Endothelial cell of umbilical vein (primary cell): Measurements from ENCODE around the gene RNF224. TPM values are rescaled to one million over a fixed set of nuclear protein-coding genes. Genes with fewer than 3 reads are reported as not detected.

Experiments used
- BruUV-seq: library from RNA; stranded (reverse); fragments of 400-500 nt; replicated peaks from 2 replicates; lab custom pipeline; 2021; lab: Mats Ljungman, UMichigan
- CTCF ChIA-PET: fragments of 300-600, 350-600 bp; sonication (Branson Sonifier 250); formaldehyde crosslinking; loops from one replicate; lab custom pipeline; 2021; ENCODE audit warnings: antibody characterized with exemption, inconsistent platforms; lab: Charles Lee
- POLR2A ChIA-PET: fragments of 300-600, 350-600 bp; sonication (Branson Sonifier 250); formaldehyde crosslinking; loops from one replicate; lab custom pipeline; 2021; ENCODE audit warnings: antibody characterized with exemption, inconsistent platforms; lab: Charles Lee
- DNase-seq: peaks from one replicate; pipeline ENCODE4 v3.0.0-alpha.2; 2011; ENCODE audit warnings: low read depth, low spot score
- FAIRE-seq: peaks from 2 replicates; lab custom pipeline; 2011; peaks lifted over from hg19 to GRCh38; lab: Jason Lieb, UNC
- H2AFZ ChIP-seq: 2 replicates; pipeline ENCODE4 v1.6.0; 2012; ENCODE audit warnings: low read depth, low read length, control low read depth, inconsistent platforms
- H3K27ac ChIP-seq: 2 replicates; pipeline ENCODE4 v1.5.1; 2011; ENCODE audit warnings: low read depth, mild to moderate bottlenecking, control low read depth, low read length, moderate library complexity; ENCODE audit not compliant: insufficient read depth
- H3K27me3 ChIP-seq, 2 experiments: 2 replicates each; pipeline versions ENCODE4 v1.6.0 to v1.6.1; 2011; ENCODE audit warnings: low read length in 2 of 2, mixed read lengths in 1 of 2; ENCODE audit not compliant: control insufficient read depth in 2 of 2, insufficient read depth in 2 of 2
- H3K36me3 ChIP-seq, 2 experiments: 2 replicates in 1 of 2; 3 replicates in 1 of 2; pipeline ENCODE4 v1.5.1; 2011; ENCODE audit warnings: low read length in 2 of 2, mild to moderate bottlenecking in 1 of 2, moderate library complexity in 1 of 2; ENCODE audit not compliant: control insufficient read depth in 2 of 2, insufficient read depth in 2 of 2; ENCODE audit errors: extremely low read depth in 1 of 2
- H3K4me1 ChIP-seq: 3 replicates; pipeline ENCODE4 v1.5.1; 2011; ENCODE audit warnings: mild to moderate bottlenecking, low read length; ENCODE audit not compliant: control insufficient read depth, insufficient read depth; ENCODE audit errors: extremely low read depth
- H3K4me2 ChIP-seq: 2 replicates; pipeline ENCODE4 v1.6.1; 2011; ENCODE audit warnings: low read length, control low read depth, mixed read lengths; ENCODE audit not compliant: insufficient read depth
- H3K4me3 ChIP-seq, 3 experiments: fragments of 200-600 bp in 1 of 3; sonication (generic), shearing (Covaris generic) in 1 of 3; replicated peaks in 1 of 3; 2 replicates each; pipeline ENCODE4 v1.5.1; 2011 to 2016; ENCODE audit warnings: control low read depth in 3 of 3, low read length in 3 of 3, mild to moderate bottlenecking in 2 of 3, inconsistent platforms in 1 of 3, low read depth in 1 of 3, moderate library complexity in 1 of 3; ENCODE audit not compliant: insufficient read depth in 1 of 3
- H3K79me2 ChIP-seq: 2 replicates; pipeline ENCODE4 v1.6.0; 2012; ENCODE audit warnings: low read length, inconsistent platforms; ENCODE audit not compliant: control insufficient read depth, insufficient read depth
- H3K9ac ChIP-seq: replicated peaks from 2 replicates; pipeline ENCODE3; 2011; ENCODE audit warnings: low read length, control low read depth; ENCODE audit not compliant: insufficient read depth; ENCODE audit errors: extremely low read depth
- H3K9me1 ChIP-seq: replicated peaks from 3 replicates; pipeline ENCODE4 v1.6.0; 2011; ENCODE audit warnings: mild to moderate bottlenecking, low read length; ENCODE audit not compliant: control insufficient read depth, insufficient read depth; ENCODE audit errors: extremely low read depth
- H3K9me3 ChIP-seq: replicated peaks from 2 replicates; pipeline ENCODE4 v1.5.1; 2012; ENCODE audit warnings: low read length, inconsistent platforms; ENCODE audit not compliant: control insufficient read depth, insufficient read depth
- H4K20me1 ChIP-seq: replicated peaks from 2 replicates; pipeline ENCODE3; 2011; ENCODE audit warnings: mild to moderate bottlenecking, low read length; ENCODE audit not compliant: control insufficient read depth, insufficient read depth; ENCODE audit errors: extremely low read depth
- EZH2 ChIP-seq: IDR thresholded peaks from 2 replicates; pipeline ENCODE4 v1.6.1; 2012; ENCODE audit warnings: borderline replicate concordance, low read depth, mild to moderate bottlenecking, moderate library complexity, low read length, inconsistent platforms; ENCODE audit not compliant: severe bottlenecking
- FOS ChIP-seq: IDR thresholded peaks from 2 replicates; pipeline ENCODE4 v1.6.1; 2011; ENCODE audit warnings: mild to moderate bottlenecking, low read length, moderate library complexity, borderline replicate concordance; ENCODE audit not compliant: insufficient read depth
- GATA2 ChIP-seq: IDR thresholded peaks from 2 replicates; pipeline ENCODE4 v1.7.0; 2011; ENCODE audit warnings: low read depth, mild to moderate bottlenecking, moderate library complexity, mixed read lengths, low read length; ENCODE audit not compliant: insufficient read length, insufficient read depth
- POLR2AphosphoS5 ChIP-seq: IDR thresholded peaks from 2 replicates; pipeline ENCODE4 v1.6.1; 2012; ENCODE audit warnings: low read depth, mild to moderate bottlenecking, control low read depth, low read length, moderate library complexity; ENCODE audit not compliant: insufficient read depth
- dilution Hi-C: fragments of 300-500 bp; cut with MboI; formaldehyde crosslinking; loops from one replicate; pipeline ENCODE4 v1.15.0; 2019; ENCODE audit warnings: low sequenced_read_pairs; ENCODE audit not compliant: extremely low pct_ligation_motif_present
- intact Hi-C: fragments of 100-400 bp; cut with micrococcal nuclease; formaldehyde crosslinking; loops from one replicate; pipeline ENCODE4 v1.10.0; 2022
- polyA plus RNA-seq, 4 experiments: library from polyadenylated mRNA; depleted of rRNA in 3 of 4; stranded (reverse) in 3 of 4; unstranded in 1 of 4; fragments of >200 nt; gene quantifications; 2 replicates each; pipeline versions ENCODE4 v1.2.1 to v1.2.3, GENCODE V29; 2011 to 2012; ENCODE audit warnings: missing spikeins in 1 of 4
- total RNA-seq: library from RNA; stranded (reverse); gene quantifications from 2 replicates; pipeline ENCODE4 v1.2.3, GENCODE V29; 2021

The RNF224 gene
- total and polyA plus RNA-seq, 2 donors (not counting 3 experiments of a cell fraction or from before 2014, with no cell fraction given) = not detected

- FAIRE-seq (no peak), DNase-seq (no peak)
- CTCF ChIA-PET = interaction anchor here (0.9 to 2.7 kb wide), 6 partner anchors 9 to 42 kb away, joined by 3 to 23 read pairs (median 8); partner anchors contain the start of gene NRARP
- no TSS peak for BruUV-seq
- Histone ChIP-seq H3K9me3 (no peaks in the 10 kb centered on the region), H3K27me3 (no peaks in the 10 kb centered on the region), H2AFZ (no peak overlapping the region), H3K9me1 (no peaks in the 10 kb centered on the region), H3K79me2 (peaks cover 42% of the 10 kb centered on the region), H3K27ac (peak overlapping the region; percentile 91), H3K4me3 (peak overlapping the region; percentile 39 to 60 (median 51)), H3K36me3 (peaks cover 10 to 12% of the 10 kb centered on the region in 2 experiments), H3K9ac (peak overlapping the region; percentile 79), H4K20me1 (no peaks in the 10 kb centered on the region), H3K4me2 (peak overlapping the region; percentile 52), H3K4me1 (peaks cover 28% of the 10 kb centered on the region)
- intact Hi-C loops = no loop called here
- POLR2A ChIA-PET = interaction anchor here (1.2 to 2.0 kb wide), 3 partner anchors 27 to 38 kb away, joined by 4 to 10 read pairs (median 8); partner anchors contain the start of gene TUBB4B
- TF ChIP-seq FOS = no peak
- no peak for TF ChIP-seq EZH2
- TF ChIP-seq POLR2AphosphoS5 = no peak
- no peak for TF ChIP-seq GATA2
- dilution Hi-C loops = no loop called here
Observed at GRCh38 chr9:137278061-137278701, 50.9 kb downstream of the RNF224 start.

Other genes starting within 250 kb of the RNF224 start
Only the 30 nearest of the 32 such genes appear.
- gene PAXX, start 235.1 kb upstream of the RNF224 start, total RNA-seq = 35.0 and 38.7 TPM in 2 replicates
- 34.0 and 49.9 TPM in 2 replicates for gene PAXX, start 235.1 kb upstream of the RNF224 start, polyA plus RNA-seq
- not detected in 2 replicates for gene CLIC3, start 230.9 kb upstream of the RNF224 start, total RNA-seq
- gene CLIC3, start 230.9 kb upstream of the RNF224 start, polyA plus RNA-seq = 2.3 and 4.1 TPM in 2 replicates
- 20.0 and 23.4 TPM in 2 replicates for gene ABCA2, start 199.3 kb upstream of the RNF224 start, total RNA-seq
- 29.1 and 41.2 TPM in 2 replicates for gene ABCA2, start 199.3 kb upstream of the RNF224 start, polyA plus RNA-seq
- not detected in 2 replicates for gene FUT7, start 195.4 kb upstream of the RNF224 start, total RNA-seq
- gene FUT7, start 195.4 kb upstream of the RNF224 start, polyA plus RNA-seq = not detected in 2 replicates
- gene NPDC1, start 181.3 kb upstream of the RNF224 start, total RNA-seq = 157 and 181 TPM in 2 replicates
- 115 and 144 TPM in 2 replicates for gene NPDC1, start 181.3 kb upstream of the RNF224 start, polyA plus RNA-seq
- gene ENTPD2, start 173.4 kb upstream of the RNF224 start, total RNA-seq = not detected in 2 replicates
- gene ENTPD2, start 173.4 kb upstream of the RNF224 start, polyA plus RNA-seq = 0.03 TPM in 1 of 2 replicates, not detected in the other
- gene SAPCD2, start 156.9 kb upstream of the RNF224 start, total RNA-seq = 24.3 and 27.8 TPM in 2 replicates
- 11.5 and 13.2 TPM in 2 replicates for gene SAPCD2, start 156.9 kb upstream of the RNF224 start, polyA plus RNA-seq
- 38.1 and 41.7 TPM in 2 replicates for gene UAP1L1, start 150.0 kb upstream of the RNF224 start, total RNA-seq
- 26.0 and 31.0 TPM in 2 replicates for gene UAP1L1, start 150.0 kb upstream of the RNF224 start, polyA plus RNA-seq
- 67.7 and 75.3 TPM in 2 replicates for gene MAN1B1, start 140.5 kb upstream of the RNF224 start, total RNA-seq
- gene MAN1B1, start 140.5 kb upstream of the RNF224 start, polyA plus RNA-seq = 81.0 and 83.3 TPM in 2 replicates
- 118 and 149 TPM in 2 replicates for gene DPP7, start 112.8 kb upstream of the RNF224 start, total RNA-seq
- 200 and 247 TPM in 2 replicates for gene DPP7, start 112.8 kb upstream of the RNF224 start, polyA plus RNA-seq
- not detected in 2 replicates for gene GRIN1, start 88.3 kb upstream of the RNF224 start, total RNA-seq
- gene GRIN1, start 88.3 kb upstream of the RNF224 start, polyA plus RNA-seq = not detected in 2 replicates
- not detected in 2 replicates for gene LRRC26, start 57.5 kb upstream of the RNF224 start, total RNA-seq
- 0.08 TPM in 1 of 2 replicates, not detected in the other for gene LRRC26, start 57.5 kb upstream of the RNF224 start, polyA plus RNA-seq
- gene TMEM210, start 55.4 kb upstream of the RNF224 start, total RNA-seq = not detected in 2 replicates
- gene TMEM210, start 55.4 kb upstream of the RNF224 start, polyA plus RNA-seq = not detected in 2 replicates
- gene ANAPC2, start 38.9 kb upstream of the RNF224 start, total RNA-seq = 69.2 and 70.0 TPM in 2 replicates
- 44.8 and 57.5 TPM in 2 replicates for gene ANAPC2, start 38.9 kb upstream of the RNF224 start, polyA plus RNA-seq
- gene SSNA1, start 38.8 kb upstream of the RNF224 start, total RNA-seq = 89.0 and 90.5 TPM in 2 replicates
- 146 and 162 TPM in 2 replicates for gene SSNA1, start 38.8 kb upstream of the RNF224 start, polyA plus RNA-seq
- gene TPRN, start 26.8 kb upstream of the RNF224 start, total RNA-seq = 12.1 and 12.4 TPM in 2 replicates
- 4.3 and 5.7 TPM in 2 replicates for gene TPRN, start 26.8 kb upstream of the RNF224 start, polyA plus RNA-seq
- 25.6 and 29.6 TPM in 2 replicates for gene TMEM203, start 21.9 kb upstream of the RNF224 start, total RNA-seq
- gene TMEM203, start 21.9 kb upstream of the RNF224 start, polyA plus RNA-seq = 39.8 and 40.4 TPM in 2 replicates
- 23.4 and 26.7 TPM in 2 replicates for gene NDOR1, start 21.8 kb upstream of the RNF224 start, total RNA-seq
- 13.5 and 18.0 TPM in 2 replicates for gene NDOR1, start 21.8 kb upstream of the RNF224 start, polyA plus RNA-seq
- gene RNF208, start 5.3 kb upstream of the RNF224 start, total RNA-seq = 3.8 and 4.8 TPM in 2 replicates
- 1.3 and 1.7 TPM in 2 replicates for gene RNF208, start 5.3 kb upstream of the RNF224 start, polyA plus RNA-seq
- 0.44 and 0.92 TPM in 2 replicates for gene CYSRT1, start 2.3 kb upstream of the RNF224 start, total RNA-seq
- 1.1 and 1.6 TPM in 2 replicates for gene CYSRT1, start 2.3 kb upstream of the RNF224 start, polyA plus RNA-seq
- gene SLC34A3, start 3.4 kb downstream of the RNF224 start, total RNA-seq = not detected in 2 replicates
- not detected in 2 replicates for gene SLC34A3, start 3.4 kb downstream of the RNF224 start, polyA plus RNA-seq
- gene TUBB4B, start 13.8 kb downstream of the RNF224 start, total RNA-seq = 546 and 558 TPM in 2 replicates
- gene TUBB4B, start 13.8 kb downstream of the RNF224 start, polyA plus RNA-seq = 418 and 439 TPM in 2 replicates
- not detected in 2 replicates for gene STPG3, start 23.8 kb downstream of the RNF224 start, total RNA-seq
- not detected in 2 replicates for gene STPG3, start 23.8 kb downstream of the RNF224 start, polyA plus RNA-seq
- gene NELFB, start 27.8 kb downstream of the RNF224 start, total RNA-seq = 70.2 and 76.1 TPM in 2 replicates
- 61.8 and 62.3 TPM in 2 replicates for gene NELFB, start 27.8 kb downstream of the RNF224 start, polyA plus RNA-seq
- 46.4 and 48.0 TPM in 2 replicates for gene TOR4A, start 50.2 kb downstream of the RNF224 start, total RNA-seq
- gene TOR4A, start 50.2 kb downstream of the RNF224 start, polyA plus RNA-seq = 32.4 and 45.7 TPM in 2 replicates
- gene NRARP, start 74.8 kb downstream of the RNF224 start, total RNA-seq = 50.0 and 61.0 TPM in 2 replicates
- gene NRARP, start 74.8 kb downstream of the RNF224 start, polyA plus RNA-seq = 54.0 and 72.9 TPM in 2 replicates
- 26.6 and 30.3 TPM in 2 replicates for gene EXD3, start 195.7 kb downstream of the RNF224 start, total RNA-seq
- gene EXD3, start 195.7 kb downstream of the RNF224 start, polyA plus RNA-seq = 17.7 and 24.7 TPM in 2 replicates
- gene NOXA1, start 195.9 kb downstream of the RNF224 start, total RNA-seq = 0.91 and 1.3 TPM in 2 replicates
- 0.40 and 0.51 TPM in 2 replicates for gene NOXA1, start 195.9 kb downstream of the RNF224 start, polyA plus RNA-seq
- gene ENTPD8, start 213.9 kb downstream of the RNF224 start, total RNA-seq = 0.42 and 0.51 TPM in 2 replicates
- 0.44 and 0.45 TPM in 2 replicates for gene ENTPD8, start 213.9 kb downstream of the RNF224 start, polyA plus RNA-seq
- 43.3 and 45.4 TPM in 2 replicates for gene NSMF, start 231.8 kb downstream of the RNF224 start, total RNA-seq
- 53.7 and 66.9 TPM in 2 replicates for gene NSMF, start 231.8 kb downstream of the RNF224 start, polyA plus RNA-seq